ENCODE measurements around the gene BCL7B.
"Not testable (repeated sequence)": the region's sequence is repeated elsewhere in the genome, so short reads cannot be mapped to it uniquely, and the experiment has no call there.

BCL7B gene

DNA sequence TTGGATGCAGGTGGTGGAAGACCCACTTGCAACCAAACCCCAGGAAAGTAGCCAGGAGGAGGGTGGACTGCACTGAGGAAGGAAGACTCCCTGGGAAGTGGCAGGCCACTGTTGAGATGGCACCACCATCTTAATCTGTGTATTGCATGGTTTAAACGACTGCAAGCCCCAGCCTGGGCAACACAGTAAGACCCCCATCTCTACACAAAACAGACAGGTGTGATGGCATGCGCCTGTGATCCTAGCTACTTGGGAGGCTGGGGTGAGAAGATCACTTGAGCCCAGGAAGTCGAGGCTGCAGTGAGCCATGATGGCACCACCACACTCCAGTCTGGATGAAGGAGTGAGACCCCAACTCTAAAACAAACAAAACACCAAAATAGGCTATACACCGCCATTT lies 9.7 kb upstream of the BCL7B start:
- ChIA-PET CTCF (interaction anchor here (0.7 kb wide), 1 partner anchor 34 kb away, joined by 4 read pairs; no protein-coding TSS in a partner anchor), POLR2A (ENCODE audit: low non-redundant PET) (interaction anchor here (0.9 kb wide), 1 partner anchor 69 kb away, joined by 5 read pairs; no protein-coding TSS in a partner anchor)
- TF ChIP-seq, protein P1, sequence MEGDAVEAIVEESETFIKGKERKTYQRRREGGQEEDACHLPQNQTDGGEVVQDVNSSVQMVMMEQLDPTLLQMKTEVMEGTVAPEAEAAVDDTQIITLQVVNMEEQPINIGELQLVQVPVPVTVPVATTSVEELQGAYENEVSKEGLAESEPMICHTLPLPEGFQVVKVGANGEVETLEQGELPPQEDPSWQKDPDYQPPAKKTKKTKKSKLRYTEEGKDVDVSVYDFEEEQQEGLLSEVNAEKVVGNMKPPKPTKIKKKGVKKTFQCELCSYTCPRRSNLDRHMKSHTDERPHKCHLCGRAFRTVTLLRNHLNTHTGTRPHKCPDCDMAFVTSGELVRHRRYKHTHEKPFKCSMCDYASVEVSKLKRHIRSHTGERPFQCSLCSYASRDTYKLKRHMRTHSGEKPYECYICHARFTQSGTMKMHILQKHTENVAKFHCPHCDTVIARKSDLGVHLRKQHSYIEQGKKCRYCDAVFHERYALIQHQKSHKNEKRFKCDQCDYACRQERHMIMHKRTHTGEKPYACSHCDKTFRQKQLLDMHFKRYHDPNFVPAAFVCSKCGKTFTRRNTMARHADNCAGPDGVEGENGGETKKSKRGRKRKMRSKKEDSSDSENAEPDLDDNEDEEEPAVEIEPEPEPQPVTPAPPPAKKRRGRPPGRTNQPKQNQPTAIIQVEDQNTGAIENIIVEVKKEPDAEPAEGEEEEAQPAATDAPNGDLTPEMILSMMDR (conservative IDR thresholded peaks at IDR 0.05; ENCODE audit: low read depth): no peak
- no peak for DNase-seq (ENCODE audit: low spot score)
- no peak overlapping the region for H3K27ac ChIP-seq

DNA sequence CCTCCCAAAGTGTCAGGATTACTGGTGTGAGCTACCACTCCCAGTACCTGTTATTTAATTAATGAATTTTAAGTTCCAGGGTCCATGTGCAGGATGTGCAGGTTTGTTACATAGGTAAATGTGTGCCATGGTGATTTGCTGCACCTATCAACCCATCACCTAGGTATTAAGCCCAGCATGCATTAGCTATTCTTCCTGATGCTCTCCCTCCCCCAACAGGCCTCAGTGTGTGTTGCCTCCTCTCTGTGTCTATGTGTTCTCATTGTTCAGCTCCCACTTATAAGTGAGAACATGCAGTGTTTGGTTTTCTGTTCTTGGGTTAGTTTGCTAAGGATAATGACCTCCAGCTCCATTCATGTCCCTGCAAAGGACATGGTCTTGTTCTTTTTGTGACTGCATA lies 8.9 kb upstream of the BCL7B start:
- CTCF ChIA-PET: interaction anchor here (0.7 kb wide), 1 partner anchor 16 kb away, joined by 3 read pairs; no protein-coding TSS in a partner anchor
- not testable (repeated sequence) for DNase-seq (ENCODE audit: low spot score); H3K27ac ChIP-seq
- POLR2A ChIA-PET (ENCODE audit: low non-redundant PET): interaction anchor here (0.6 kb wide), 1 partner anchor 117 kb away, joined by 3 read pairs; no protein-coding TSS in a partner anchor

DNA sequence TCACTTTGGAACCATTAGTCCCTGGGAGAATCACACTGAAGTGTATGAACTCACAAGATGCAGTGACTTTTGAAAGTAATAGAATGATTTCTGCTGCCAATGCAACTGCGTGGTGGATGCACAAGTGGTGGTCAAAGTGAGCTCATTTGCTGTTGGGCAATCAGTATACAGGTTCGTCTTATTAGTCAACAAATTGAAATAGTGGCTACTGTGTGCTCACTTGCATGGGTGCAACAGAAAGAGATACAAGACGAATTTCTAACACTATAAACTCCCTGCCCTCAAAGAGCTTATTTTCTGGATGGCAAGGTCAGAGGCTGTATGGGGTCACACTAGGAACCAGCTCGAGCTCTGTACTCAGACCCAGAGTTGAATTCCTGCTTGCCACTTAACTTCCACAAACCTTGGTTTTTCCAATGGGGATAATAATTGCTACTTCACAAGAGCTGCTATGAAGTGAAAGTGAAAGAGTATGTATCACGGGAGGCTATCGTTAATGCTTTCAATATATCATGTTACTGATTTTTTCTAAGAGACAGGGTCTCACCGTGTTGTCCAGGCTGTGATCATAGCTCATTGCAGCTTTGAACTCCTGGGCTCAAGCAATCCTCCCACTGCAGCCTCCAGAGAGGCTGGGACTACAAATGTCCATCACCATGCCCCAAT lies 8.3 kb upstream of the BCL7B start:
- no peak overlapping the region for H3K27ac ChIP-seq
- ChIA-PET POLR2A (ENCODE audit: low non-redundant PET) (interaction anchor here (0.6 kb wide), 1 partner anchor 116 kb away, joined by 3 read pairs; no protein-coding TSS in a partner anchor), CTCF (interaction anchor here (0.7 kb wide), 2 partner anchors 17 to 925 kb away, joined by 3 read pairs; no protein-coding TSS in a partner anchor)
- DNase-seq (ENCODE audit: low spot score): no peak
- TF ChIP-seq, protein P1 (conservative IDR thresholded peaks at IDR 0.05; ENCODE audit: low read depth): no peak

DNA sequence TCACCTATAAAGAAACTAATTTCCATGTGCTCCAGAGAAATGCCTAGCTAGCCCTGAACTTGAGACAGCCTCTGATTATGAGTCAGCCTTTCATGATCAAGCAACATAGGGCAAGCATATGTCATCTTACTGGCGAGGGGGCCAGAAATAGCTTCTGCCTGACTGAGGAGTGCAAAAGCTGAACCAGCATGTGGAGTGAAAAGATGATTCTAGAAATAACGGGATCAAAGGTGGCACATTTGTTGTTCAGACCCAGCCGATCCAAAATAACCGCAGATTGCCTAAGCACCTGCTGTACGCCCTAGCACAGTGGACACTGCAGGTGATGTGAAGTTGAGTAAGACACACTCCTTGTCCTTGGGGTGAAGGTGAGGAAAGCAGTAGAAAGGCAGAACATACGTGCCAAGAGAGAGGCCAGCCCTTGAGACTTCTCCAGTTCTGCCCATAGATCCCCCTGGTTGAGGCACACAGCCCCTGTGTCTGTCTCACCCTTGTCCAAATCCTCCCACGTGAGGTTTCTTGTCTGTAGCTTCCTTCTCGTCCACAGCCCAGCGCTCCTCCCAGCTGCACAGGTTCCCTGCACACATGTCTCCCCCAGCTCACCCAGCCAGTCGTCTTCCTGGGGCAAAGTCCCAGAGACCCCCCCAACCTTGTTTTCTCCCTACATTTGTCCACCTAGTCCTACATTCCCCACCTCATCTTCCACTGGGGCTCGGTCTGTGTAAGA lies 2.8 kb upstream of the BCL7B start:
- DNase-seq (ENCODE audit: low spot score): peak; percentile 47
- CTCF ChIA-PET: interaction anchor here (1.1 kb wide), 1 partner anchor 296 kb away, joined by 3 read pairs; no protein-coding TSS in a partner anchor
- TF ChIP-seq, protein P1 (conservative IDR thresholded peaks at IDR 0.05; ENCODE audit: low read depth): no peak
- peak overlapping the region; percentile 35; the same call in 1 of the 2 replicates for H3K27ac ChIP-seq
- POLR2A ChIA-PET (ENCODE audit: low non-redundant PET): interaction anchor here (1.2 kb wide), 1 partner anchor 18 kb away, joined by 4 read pairs; the partner anchor contains the start of gene TBL2

DNA sequence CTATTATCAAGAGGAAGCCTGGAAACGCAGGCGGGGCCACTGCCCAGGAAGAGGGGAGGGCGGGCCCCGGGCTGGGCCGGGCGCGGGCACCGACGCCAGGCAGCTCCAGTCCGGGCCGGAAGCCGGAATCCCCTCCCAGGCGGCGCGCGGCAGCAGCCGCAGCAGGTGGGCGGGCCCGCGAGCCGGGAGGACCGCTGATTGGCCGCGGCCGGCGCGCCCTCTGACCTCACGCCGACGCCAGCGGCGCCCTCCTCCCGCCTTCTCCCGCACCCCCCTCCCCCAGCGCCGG lies 438 bp downstream of the BCL7B start:
- peak overlapping the region; percentile 97 for H3K27ac ChIP-seq
- ChIA-PET CTCF (no interaction called here), POLR2A (ENCODE audit: low non-redundant PET) (interaction anchor here (0.7 to 1.3 kb wide), 2 partner anchors 10 to 22 kb away, joined by 3 to 5 read pairs; no protein-coding TSS in a partner anchor)
- TF ChIP-seq, protein P1 (conservative IDR thresholded peaks at IDR 0.05; ENCODE audit: low read depth): no peak
- DNase-seq (ENCODE audit: low spot score): peak; percentile 97

DNA sequence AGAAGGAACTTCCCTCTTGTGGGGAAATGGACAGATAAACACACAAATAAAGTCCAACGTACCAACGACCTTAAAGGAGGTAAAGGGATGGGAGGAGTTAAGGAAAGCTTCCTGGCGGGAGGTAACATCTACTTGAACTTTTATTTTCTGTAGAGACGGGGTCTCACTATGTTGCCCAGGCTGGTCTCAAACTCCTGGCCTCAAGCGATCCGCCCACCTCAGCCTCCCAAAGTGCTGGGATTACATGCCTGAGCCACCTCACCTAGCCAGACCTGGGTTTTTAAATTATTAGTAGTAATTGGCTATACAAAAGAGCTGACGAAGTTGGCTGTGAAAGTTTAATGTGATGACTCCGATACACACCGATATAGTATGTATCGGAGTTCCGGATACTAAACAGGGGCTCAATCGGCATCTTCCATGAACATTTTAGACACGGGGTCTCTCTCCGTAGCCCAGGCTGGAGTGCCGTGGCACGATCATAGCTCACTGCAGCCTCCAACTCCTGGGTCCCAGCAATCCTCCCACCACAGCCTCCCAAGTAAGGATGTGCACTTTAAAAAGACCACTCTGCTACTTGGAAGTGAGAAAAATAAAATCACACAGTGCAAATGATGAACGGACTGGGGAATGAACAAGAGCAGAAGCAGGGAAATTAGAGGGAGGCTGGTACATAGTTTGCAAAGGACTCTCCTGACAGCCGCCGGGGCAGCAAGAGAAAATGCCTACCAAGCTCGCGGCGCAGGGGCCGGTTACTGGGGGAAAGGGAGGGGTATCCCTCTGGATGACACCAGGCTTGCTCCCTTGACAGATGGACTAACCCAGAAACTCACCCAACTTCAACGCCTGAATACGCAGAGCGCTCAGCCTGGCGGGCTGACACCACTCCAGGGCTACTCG lies 1.0 kb downstream of the BCL7B start:
- POLR2A ChIA-PET (ENCODE audit: low non-redundant PET): interaction anchor here (0.7 to 1.3 kb wide), 2 partner anchors 9 to 21 kb away, joined by 3 to 5 read pairs; no protein-coding TSS in a partner anchor

More for the DNA sequence above, 1.0 kb downstream of the BCL7B start:
- DNase-seq (ENCODE audit: low spot score): no peak
- TF ChIP-seq, protein P1 (conservative IDR thresholded peaks at IDR 0.05; ENCODE audit: low read depth): no peak
- peak overlapping the region; percentile 97 for H3K27ac ChIP-seq
- CTCF ChIA-PET: no interaction called here

Data from RWPE1 (cell line).